NK-92 (cell line): ENCODE data around the gene SCAF11.

Experiments used
- DNase-seq: peaks from one replicate; lab custom pipeline; 2025; ENCODE audit not compliant: unreplicated experiment; lab: John Stamatoyannopoulos, UW

SCAF11 gene

DNA sequence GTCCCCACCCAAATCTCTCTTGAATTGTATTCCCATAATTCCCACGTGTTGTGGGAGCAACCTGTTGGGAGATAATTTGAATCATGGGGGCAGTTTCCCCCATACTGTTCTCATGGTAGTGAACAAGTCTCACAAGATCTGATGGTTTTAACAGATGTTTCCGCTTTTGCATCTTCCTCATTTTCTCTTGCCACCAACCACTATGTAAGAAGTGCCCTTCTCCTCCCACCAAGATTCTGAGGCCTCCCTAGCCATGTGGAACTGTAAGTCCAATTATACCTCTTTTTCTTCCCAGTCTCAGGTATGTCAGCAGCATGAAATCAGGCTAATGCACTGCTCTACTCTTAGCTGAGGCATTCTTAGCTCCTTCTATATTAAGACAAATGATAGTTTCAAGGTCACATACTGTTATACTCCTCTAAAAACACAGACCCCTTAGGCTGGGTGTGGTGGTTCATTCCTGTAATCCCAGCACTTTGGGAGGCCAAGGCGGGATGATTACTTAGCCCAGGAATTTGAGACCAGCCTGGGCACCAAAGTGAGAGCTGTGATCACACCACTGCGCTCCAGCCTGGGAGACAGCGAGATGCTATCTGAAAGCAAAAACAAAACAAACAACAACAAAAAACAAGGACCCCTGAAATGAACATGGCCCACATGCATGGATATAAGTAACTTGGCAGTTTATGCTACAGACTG is 3.6 kb downstream of the SCAF11 start:
- no peak for DNase-seq

DNA sequence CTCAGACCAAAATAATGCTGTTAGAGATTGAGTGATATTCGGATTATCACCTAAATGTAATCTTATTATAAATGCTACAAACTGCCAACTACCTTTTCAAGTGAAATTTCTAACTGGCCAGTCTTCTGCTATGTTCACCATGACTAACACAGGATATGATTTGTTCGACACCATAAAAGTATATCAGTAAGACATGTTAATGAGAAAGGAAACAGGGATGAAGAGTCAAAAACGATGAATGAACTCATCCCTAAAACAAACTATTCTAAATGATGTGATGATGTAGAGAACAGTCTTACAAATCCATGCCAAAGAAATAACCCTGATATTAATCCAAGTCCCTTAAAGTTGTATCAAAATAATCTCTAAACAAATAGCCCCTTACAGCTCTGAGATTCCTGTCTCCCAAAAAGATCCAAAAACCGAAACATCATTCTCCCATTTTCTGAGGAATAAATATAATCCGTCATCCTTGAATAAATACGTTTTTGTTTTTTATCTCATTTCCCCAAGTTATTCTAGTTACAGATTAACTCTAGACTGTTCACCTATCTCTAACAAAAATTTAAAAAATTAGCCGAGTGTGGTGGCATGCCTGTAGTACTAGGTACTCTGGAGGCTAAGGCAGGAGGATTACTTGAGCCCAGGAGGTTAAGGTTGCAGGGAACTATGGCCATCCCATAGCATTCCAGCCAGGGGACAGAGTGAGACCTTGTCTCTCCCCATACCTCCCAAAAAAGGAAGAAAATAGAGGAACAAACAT is 9.1 kb downstream of the SCAF11 start:
- no peak for DNase-seq

DNA sequence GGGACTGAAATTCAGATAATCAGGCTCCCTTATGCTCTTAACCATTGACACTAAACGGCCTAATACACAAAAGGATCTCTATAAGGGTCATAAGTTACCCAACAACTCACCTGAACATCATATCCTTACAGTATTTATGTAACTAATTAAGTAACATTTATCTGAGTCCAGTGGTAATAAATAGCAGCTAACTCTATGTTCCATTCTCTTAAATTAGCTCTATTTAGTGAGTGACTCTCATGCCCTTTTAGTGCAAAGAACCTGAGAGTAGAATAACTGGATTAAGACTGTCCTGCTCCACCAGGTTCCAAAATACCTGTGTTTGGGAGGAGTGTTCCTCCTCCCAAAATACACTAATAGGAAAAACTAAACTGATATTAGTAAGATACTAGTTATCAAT is 9.8 kb downstream of the SCAF11 start:
- no peak for DNase-seq

DNA sequence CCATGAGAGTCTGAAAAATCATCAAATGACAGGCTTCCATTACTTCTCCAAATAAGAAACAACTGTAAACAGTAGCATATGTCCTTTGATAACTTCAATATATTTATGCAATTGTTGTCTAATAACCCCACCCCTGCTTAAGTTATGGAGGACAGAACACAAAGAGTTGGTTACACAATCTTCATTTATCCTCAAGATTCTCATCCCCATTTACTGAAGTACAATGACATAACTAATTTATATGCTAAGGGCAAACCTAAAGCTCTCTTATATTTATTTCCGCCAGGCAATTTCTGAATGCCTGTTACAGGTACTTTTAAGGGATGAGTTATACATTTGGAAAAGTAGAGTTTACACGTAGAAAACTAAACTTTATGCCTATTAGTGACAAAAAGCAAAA is 12.3 kb downstream of the SCAF11 start:
- DNase-seq = no peak

DNA sequence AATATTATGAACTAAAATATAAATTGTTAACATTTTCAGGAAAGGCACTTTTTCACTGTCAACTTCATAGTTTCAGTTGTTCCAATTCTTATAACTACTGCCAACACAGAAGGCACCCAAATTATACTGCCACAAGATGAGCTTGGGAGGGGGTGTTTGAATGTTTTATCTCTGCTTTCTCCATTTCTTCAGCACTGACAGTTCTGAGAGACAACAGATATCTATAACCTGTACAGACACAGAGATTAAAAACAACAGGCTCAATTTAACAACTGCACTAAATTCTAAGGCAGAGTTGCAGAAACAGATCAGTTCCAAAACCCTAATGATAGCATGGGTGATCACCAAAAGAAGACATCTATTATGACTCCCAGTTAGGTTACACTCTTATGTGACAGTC is 12.8 kb downstream of the SCAF11 start:
- DNase-seq = no peak

DNA sequence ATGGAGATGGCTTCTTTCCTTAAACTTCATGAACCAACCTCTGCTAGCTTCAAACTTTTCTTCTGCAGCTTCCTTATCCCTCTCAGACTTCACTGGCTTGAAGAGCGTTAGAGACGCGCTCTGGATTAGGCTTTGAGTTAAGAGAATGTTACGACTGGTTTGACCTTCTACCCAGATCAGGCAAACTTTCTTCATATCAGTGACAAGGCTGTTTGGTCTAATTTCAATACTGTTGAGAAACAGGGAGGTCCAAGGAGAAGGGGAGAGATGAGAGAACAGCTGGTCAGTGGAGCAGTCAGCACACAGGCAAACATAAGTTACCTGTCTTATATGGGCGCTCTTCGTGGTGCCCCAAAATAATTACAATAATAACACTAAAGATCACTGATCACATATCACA is 14.9 kb downstream of the SCAF11 start:
- no peak for DNase-seq

DNA sequence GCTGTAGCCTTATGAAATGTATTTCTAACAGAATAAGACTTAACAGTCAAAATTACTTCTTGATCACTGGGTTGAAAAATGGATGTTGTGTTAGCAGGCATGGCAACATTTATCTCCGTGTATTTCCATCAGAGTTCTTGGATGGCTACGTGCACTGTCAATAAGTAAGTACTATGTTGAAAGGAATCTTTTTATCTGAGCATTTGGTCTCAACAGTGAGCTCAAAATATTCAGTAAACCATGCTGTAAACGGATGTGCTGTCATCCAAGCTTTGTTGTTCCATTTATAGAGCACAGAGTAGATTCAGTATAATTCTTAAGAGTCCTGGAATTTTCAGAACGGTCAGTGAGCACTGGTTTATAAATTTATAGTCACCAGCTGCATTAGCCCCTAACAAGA is 15.5 kb downstream of the SCAF11 start:
- DNase-seq = no peak

DNA sequence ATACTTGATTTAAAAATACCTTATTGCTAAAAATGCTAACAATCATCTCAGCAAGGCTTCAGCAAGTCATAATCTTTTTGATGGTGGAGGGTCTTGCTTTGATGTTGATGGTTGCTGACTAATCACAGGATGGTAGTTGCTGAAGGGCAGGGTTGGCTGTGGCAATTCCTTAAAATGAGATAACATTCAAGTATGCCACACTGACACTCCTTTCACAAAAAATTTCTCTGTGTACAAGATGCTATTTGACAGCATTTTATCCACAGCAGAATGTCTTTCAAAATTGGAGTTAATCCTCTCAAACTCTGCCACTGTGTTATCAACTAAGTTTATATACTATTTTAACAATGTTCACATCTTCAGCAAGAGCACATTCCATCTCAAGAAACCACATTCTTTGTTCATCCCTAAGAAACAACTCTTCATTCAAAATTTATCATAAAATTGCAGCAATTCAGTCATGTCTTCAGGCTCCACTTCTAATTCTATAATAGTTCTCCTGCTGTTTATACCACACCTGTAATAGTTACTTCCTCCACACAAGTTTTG is 16.1 kb downstream of the SCAF11 start:
- no peak for DNase-seq

DNA sequence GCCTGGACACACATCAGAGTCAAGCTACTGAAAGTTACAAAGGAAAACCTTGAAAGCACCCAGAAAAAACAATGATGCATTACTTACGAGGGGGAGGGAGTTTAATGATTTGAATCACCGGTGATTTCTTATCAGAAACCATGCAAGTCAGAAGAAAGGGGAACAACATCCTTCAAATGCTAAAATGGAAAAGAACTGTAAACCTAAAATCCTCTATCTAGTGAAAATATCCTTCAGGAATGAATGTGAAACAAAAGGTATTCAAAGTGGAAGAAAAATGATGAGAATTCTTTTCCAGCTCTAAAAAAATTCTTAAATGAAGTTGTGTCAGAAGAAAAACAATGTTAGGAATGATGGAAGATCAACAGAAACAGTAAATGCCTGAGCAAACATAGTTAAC is 16.8 kb downstream of the SCAF11 start:
- DNase-seq = no peak

DNA sequence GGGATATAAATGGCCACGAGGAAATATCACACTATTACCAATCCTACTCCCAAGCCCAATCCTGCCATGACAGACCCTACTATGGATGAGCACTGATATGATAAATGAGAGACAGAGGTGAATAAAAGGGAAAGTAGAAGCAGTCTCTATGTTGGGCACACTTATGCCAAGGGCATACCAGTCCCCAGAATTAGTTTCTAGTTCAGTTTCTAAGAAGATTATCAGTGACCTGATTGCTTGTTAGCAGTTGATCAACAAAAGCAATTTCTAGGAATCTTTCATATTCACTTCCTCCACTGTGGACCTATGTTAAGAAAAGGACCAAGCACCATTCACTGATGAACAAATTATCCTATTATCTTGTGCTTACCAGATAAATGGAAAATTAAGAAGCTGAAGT is 20.0 kb downstream of the SCAF11 start:
- no peak for DNase-seq

DNA sequence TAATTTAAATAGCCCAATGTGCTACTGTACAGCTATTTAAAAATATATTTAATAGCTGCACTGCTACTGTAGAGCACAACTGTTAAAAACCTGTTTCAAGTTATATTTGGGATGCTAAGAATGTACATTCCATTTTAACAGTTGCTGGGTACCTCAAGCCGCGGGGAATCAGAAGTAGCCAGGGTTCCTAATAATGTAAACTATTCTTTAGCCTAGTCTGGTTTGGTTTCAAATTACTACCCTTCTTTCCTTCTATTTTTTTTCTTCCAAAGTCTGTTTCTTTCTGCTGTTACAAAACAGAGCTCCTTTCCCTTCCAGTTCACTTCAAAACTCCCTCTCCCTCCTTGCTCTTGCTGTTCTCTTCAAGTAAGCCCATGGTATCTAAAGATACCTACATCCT is 21.3 kb downstream of the SCAF11 start:
- DNase-seq = no peak

DNA sequence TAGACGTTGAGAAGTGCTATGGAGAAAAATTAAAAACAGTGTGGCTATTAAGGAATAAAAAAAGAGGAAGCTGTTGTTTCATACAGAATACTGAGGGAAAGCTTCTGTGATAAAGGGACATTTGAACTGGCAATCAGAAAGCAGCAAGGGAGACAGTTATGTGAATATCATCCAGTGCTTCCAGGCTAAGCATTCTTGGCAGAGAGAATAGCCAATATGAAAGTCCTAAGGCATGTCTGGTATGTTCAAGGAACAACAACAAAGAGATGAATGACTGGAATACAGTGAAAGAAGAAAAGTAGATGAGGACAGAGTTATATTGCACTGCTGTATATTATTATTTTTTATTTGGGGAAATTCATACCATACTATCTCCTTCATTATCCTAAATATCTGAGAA is 23.9 kb downstream of the SCAF11 start:
- DNase-seq = no peak

DNA sequence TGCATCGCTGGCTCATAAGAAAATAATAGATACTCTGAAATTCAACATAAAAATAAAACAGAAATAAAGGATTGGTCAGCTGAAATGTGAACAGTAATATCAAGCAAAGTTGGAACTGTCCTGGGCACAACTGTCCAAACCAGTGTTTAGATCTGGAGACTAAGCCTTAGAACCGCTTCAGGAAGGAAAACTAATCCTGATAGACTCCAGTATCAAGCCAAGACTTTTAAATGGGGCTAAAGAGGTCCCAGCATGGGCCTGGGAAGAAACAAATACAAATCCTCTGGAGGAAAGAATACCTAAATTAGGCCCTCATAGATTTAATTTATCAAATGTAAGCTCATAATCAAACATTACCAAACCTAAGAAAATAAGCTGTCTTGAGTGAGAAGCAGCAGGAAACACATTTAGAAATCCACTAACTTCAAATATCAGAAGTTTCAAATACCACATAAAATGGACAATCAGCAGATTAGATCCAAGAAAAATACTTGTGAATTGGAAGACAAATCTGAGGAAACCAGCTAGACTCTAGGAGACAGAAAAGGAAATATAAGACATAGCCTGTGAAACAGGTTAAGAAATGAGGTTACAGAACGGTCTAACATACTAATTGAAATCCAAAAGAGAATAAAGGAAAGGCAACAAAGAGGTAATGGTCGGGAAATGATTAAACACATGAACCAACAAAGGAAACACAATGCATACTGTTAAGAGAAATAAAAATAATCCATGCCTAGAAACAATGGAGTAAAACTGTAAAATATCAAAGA is 27.6 kb downstream of the SCAF11 start:
- DNase-seq = no peak

DNA sequence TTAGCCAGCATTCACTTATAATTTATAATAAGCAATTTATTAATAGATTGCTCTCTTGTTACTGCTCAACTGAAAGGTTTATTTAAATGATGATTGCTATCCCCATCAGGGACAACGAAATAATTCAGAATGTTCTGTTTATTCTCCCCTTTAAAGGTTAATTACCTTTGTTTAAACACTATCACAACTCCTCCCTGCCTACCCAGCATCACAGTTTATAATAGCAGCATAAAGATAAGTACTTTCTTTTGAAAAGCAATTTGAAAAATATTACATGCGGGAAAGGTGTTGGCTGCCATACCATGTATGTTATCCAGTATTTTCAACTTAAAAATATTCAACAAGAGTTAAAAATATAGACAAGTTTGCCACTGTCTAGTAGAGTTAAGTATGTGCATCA is 30.6 kb downstream of the SCAF11 start:
- no peak for DNase-seq

DNA sequence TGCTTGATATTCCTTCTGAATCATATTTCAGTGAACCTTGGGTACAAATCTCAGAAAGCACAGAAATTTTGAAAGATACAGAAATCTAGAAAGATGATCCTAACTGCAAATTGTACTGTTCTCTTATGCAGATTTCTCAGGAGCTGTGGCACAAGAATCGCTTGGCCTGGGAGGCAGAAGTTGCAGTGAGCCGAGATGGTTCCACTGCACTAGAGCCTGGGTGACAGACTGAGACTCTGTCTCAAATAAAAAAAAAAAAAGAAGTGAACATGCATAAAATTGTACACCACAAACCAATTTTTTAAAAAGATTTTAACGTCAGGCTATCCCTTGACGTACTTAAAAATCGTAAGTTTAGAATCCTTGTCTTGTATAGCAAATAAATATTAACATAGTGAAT is 31.3 kb downstream of the SCAF11 start:
- DNase-seq = no peak

DNA sequence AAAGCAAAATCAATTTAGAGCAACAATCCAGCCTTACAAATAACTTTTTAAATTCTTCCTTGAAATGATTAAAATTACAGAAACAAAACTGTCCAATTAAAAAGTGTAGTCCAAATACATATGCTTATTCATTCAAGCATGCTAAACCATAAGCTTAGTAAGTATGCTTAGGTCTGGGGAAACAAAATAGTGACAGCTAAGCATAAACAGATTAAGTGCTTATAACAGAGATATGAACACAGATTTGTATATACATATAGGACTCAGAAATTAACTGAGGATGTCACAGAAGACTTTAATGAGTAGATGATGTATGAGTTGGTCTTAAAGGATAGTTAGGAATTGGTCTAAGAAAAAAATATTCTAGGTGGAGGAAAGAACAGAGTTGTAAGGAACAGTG is 41.8 kb downstream of the SCAF11 start:
- DNase-seq = no peak

DNA sequence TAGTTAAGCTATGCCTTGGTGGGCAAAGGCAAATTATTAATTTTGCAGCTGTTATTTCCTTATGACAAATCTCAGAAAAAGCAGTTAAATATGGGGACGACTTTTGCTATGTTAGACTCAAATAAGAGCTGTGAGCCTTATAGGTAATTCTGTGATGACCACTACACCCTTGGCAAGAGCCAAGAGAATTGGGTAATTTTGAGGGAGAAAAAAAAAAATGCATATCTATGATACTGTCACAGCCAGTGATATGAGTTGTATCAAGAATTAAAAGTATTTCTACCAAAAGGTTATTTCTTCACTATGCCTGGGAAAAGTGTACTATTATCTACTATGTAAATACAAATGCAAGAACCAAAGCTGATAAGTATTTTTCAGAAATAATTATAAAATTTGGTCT is 43.9 kb downstream of the SCAF11 start:
- DNase-seq = no peak

DNA sequence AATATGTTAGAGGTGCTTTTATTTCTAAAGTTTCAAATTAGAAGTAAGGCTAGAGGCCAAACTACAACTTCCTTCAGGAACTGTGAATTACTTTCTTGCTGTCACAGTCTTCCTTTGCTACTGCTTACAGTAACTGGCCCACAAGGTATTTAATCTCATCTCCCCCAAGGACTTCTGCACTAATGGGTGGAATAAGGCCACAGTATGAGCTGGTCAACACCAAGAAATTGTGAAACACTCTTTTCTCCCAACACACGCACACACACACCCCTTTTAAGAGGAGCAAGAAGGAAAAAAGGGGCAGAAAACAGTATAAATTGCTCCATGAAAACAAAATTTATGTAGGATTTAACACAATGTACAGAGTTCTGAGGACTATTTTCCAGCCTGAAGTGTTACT is 45.6 kb downstream of the SCAF11 start:
- DNase-seq = no peak

DNA sequence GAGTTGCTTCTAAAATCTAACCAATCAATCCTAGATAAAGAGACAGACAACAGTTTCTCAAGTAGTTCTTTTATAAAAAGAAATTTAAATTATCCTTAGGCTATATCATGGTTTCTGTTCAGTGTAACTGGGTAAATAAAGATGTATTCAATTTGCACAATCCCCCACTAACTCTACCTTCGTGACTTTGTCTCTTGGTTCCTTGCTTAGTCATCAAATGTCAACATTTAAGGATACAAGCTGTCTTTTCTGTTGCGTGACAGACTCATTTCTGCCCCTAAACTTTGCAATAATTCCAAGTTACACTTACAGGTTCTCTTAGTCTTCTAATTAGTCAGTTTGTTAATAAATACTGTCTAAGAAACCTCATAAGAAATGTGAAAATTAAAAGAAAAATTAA is 50.6 kb downstream of the SCAF11 start:
- DNase-seq = no peak

DNA sequence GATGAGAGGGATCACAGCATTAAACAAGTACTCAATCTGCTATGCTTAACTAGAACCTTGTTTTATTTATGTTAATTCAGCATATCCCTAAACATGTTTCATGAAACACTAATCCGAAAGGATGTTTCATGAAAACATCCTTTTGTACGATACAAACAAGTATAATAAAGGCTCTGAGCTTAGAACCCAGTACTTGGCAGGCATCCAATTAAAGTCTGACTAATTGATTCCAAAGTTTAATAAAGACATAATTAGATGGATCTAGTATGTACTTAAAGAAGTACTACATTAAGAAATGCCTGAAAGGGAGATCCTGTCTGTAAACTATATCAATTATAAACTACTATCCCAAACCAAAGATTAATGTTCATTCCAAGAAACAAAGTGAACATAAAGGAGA is 51.8 kb downstream of the SCAF11 start:
- DNase-seq = no peak

DNA sequence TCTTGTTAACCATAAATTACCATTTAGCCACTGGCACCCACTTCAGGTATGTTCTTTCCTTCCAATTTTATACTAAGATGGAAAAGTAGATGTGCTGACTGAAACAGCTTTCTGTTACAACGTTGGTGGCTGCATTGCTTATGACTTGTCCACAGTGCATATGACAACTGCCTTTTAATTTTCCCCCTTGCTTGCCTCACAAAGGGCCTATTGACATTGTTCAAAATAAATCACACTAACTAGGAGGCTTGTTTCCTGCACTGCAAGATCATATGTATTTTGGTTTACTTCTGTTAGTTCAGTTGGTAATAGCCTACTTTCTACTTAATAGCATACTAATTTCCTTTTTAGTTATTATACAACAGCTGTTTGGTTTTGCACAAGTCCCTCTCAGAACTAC is 55.4 kb downstream of the SCAF11 start:
- no peak for DNase-seq

DNA sequence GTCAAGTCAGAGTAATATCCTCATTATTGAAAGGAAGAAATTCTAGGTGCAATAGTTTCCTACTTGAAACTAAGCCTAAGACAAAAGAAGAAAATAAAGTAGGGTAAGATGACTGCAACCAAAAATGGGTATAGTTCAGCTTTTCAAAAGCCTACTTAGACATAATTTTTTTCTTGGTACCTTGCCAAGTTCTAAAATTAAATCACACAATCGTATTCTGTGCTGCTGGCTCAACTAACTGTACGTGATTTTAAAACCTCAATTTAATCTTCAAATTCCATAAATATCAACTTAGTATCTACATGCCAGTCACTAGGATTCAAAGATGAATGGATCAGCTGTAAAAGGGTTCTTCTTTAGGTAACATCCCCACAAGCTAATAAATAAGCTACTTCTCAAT is 56.9 kb downstream of the SCAF11 start:
- no peak for DNase-seq
